Mesenchymal stem cell (in vitro differentiated cells and primary cell): ENCODE measurements around the gene ROBO1.
"Not testable (repeated sequence)": the region's sequence is repeated elsewhere in the genome, so short reads cannot be mapped to it uniquely, and the experiment has no call there.

Source experiments
- DNase-seq: peaks from one replicate; pipeline ENCODE4 v3.0.0-alpha.2; 2013
- H2AFZ ChIP-seq: one replicate; pipeline ENCODE4 v1.6.1; 2013; ENCODE audit warnings: low read depth, mild to moderate bottlenecking, control low read depth, inconsistent platforms, low read length, moderate library complexity
- H2AK5ac ChIP-seq: 2 replicates; pipeline ENCODE4 v1.6.1; 2013; ENCODE audit warnings: low read length, moderate library complexity, mild to moderate bottlenecking, inconsistent platforms; ENCODE audit not compliant: severe bottlenecking
- H2BK120ac ChIP-seq: one replicate; pipeline ENCODE4 v1.6.1; 2013; ENCODE audit warnings: low read depth, mild to moderate bottlenecking, inconsistent platforms, low read length, moderate library complexity
- H2BK12ac ChIP-seq, 2 experiments: one replicate each; pipeline ENCODE4 v1.6.1; 2013; ENCODE audit warnings: inconsistent platforms in 2 of 2, low read length in 2 of 2, mild to moderate bottlenecking in 2 of 2, moderate library complexity in 2 of 2, control low read depth in 1 of 2
- H2BK15ac ChIP-seq: one replicate; pipeline ENCODE4 v1.6.1; 2013; ENCODE audit warnings: mild to moderate bottlenecking, low read depth, inconsistent platforms; ENCODE audit not compliant: poor library complexity, severe bottlenecking
- H2BK5ac ChIP-seq: 2 replicates; pipeline ENCODE4 v1.6.1; 2013; ENCODE audit warnings: low read depth, mild to moderate bottlenecking, low read length, control low read depth, inconsistent platforms; ENCODE audit not compliant: poor library complexity, severe bottlenecking
- H3K14ac ChIP-seq, 2 experiments: one replicate each; pipeline ENCODE4 v1.6.1; 2013; ENCODE audit warnings: inconsistent platforms in 2 of 2, low read length in 2 of 2, control low read depth in 1 of 2, mild to moderate bottlenecking in 1 of 2, moderate library complexity in 1 of 2
- H3K18ac ChIP-seq, 2 experiments: one replicate each; pipeline ENCODE4 v1.6.1; 2013; ENCODE audit warnings: inconsistent platforms in 2 of 2, low read length in 2 of 2, control low read depth in 1 of 2, low read depth in 1 of 2, mild to moderate bottlenecking in 1 of 2
- H3K23ac ChIP-seq, 2 experiments: one replicate each; pipeline ENCODE4 v1.6.1; 2013; ENCODE audit warnings: inconsistent platforms in 2 of 2, low read length in 2 of 2, mild to moderate bottlenecking in 2 of 2, moderate library complexity in 2 of 2, control low read depth in 1 of 2
- H3K27ac ChIP-seq: 2 replicates; pipeline ENCODE4 v1.5.1; 2013; ENCODE audit warnings: mild to moderate bottlenecking, moderate library complexity, low read length, control low read depth, inconsistent platforms; ENCODE audit not compliant: poor library complexity, severe bottlenecking
- H3K27me3 ChIP-seq, 2 experiments: 2 replicates each; pipeline versions ENCODE4 v1.6.1 to v1.7.0; 2013; ENCODE audit warnings: low read length in 2 of 2, mild to moderate bottlenecking in 2 of 2, moderate library complexity in 2 of 2, control low read depth in 1 of 2, inconsistent platforms in 1 of 2; ENCODE audit not compliant: control insufficient read depth in 1 of 2, insufficient read depth in 1 of 2
- H3K36me3 ChIP-seq, 2 experiments: 2 replicates each; pipeline versions ENCODE4 v1.6.1 to v1.7.0; 2013; ENCODE audit warnings: low read length in 2 of 2, control low read depth in 1 of 2, inconsistent platforms in 1 of 2, low read depth in 1 of 2, mild to moderate bottlenecking in 1 of 2; ENCODE audit not compliant: insufficient read depth in 2 of 2, control insufficient read depth in 1 of 2
- H3K4ac ChIP-seq, 2 experiments: one replicate each; pipeline ENCODE4 v1.6.1; 2013; ENCODE audit warnings: inconsistent platforms in 2 of 2, low read length in 2 of 2, mild to moderate bottlenecking in 2 of 2, moderate library complexity in 2 of 2, control low read depth in 1 of 2, low read depth in 1 of 2
- H3K4me1 ChIP-seq: 2 replicates; pipeline ENCODE4 v1.6.1; 2013; ENCODE audit warnings: low read depth, low read length, control low read depth; ENCODE audit not compliant: control insufficient read depth, insufficient read depth
- H3K4me2 ChIP-seq: 2 replicates; pipeline ENCODE4 v1.6.1; 2013; ENCODE audit warnings: low read length, mild to moderate bottlenecking, inconsistent platforms; ENCODE audit not compliant: poor library complexity, severe bottlenecking
- H3K4me3 ChIP-seq, 2 experiments: 2 replicates each; pipeline versions ENCODE4 v1.5.1 to v1.7.0; 2013; ENCODE audit warnings: low read length in 2 of 2, mild to moderate bottlenecking in 2 of 2, control low read depth in 1 of 2, low read depth in 1 of 2; ENCODE audit not compliant: insufficient read depth in 1 of 2
- H3K79me1 ChIP-seq: replicated peaks from 2 replicates; pipeline ENCODE4 v1.6.1; 2013; ENCODE audit warnings: mild to moderate bottlenecking, control low read depth, low read length, inconsistent platforms; ENCODE audit not compliant: poor library complexity, severe bottlenecking
- H3K9ac ChIP-seq: 2 replicates; pipeline ENCODE4 v1.7.0; 2013; ENCODE audit warnings: mild to moderate bottlenecking, low read length, moderate library complexity
- H3K9me3 ChIP-seq: 2 replicates; pipeline ENCODE4 v1.7.0; 2013; ENCODE audit warnings: mild to moderate bottlenecking, low read length; ENCODE audit not compliant: control insufficient read depth
- H4K8ac ChIP-seq: one replicate; pipeline ENCODE4 v1.6.1; 2013; ENCODE audit warnings: inconsistent platforms, mild to moderate bottlenecking, low read length, moderate library complexity
- H4K91ac ChIP-seq: one replicate; pipeline ENCODE4 v1.6.1; 2013; ENCODE audit warnings: mild to moderate bottlenecking, low read length, inconsistent platforms
- WGBS: methylation state at CpG from one replicate; pipeline ENCODE4 v1.1.7; 2013; ENCODE audit warnings: mixed read lengths; 5-methylcytosine and 5-hydroxymethylcytosine counted together

ROBO1 gene

DNA sequence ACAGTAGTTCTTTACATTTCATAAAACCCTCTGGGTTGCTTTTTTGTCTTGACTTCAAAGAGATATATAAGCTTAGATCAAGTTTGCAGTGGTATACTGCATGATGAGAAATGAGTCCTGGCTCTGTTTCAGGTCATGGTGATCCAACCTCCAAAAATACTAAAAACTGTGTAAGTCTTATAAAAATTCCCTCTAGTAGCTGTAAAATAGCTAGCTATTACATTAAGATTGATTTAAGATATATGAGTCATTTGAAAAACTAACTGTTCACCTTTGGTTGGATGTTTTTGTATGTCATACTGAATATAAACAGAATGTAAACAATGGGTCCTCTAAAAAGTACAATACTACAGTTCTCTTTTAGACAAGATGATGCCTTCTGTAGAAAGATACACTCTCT, 879.2 kb downstream of the ROBO1 start:
- no peak overlapping the region for H2AFZ ChIP-seq
- no peak overlapping the region for H2BK120ac ChIP-seq
- no peaks in the 10 kb centered on the region for H3K27me3 ChIP-seq
- H2AK5ac ChIP-seq: no peak overlapping the region
- no peak overlapping the region for H2BK5ac ChIP-seq
- H3K4me1 ChIP-seq: no peaks in the 10 kb centered on the region
- no peak overlapping the region for H3K18ac ChIP-seq
- H3K14ac ChIP-seq: no peak overlapping the region
- H3K79me1 ChIP-seq: peaks cover 11% of the 10 kb centered on the region
- H3K9ac ChIP-seq: no peak overlapping the region
- no peak overlapping the region for H3K23ac ChIP-seq
- H3K9me3 ChIP-seq: no peaks in the 10 kb centered on the region
- no peaks in the 10 kb centered on the region for H3K36me3 ChIP-seq
- no peak overlapping the region for H4K8ac ChIP-seq
- H3K4me2 ChIP-seq: no peak overlapping the region
- H3K4me3 ChIP-seq: no peak overlapping the region
- H2BK15ac ChIP-seq: no peak overlapping the region
- no peak overlapping the region for H2BK12ac ChIP-seq
- no peak overlapping the region for H4K91ac ChIP-seq
- DNase-seq: peak; percentile 24
- H3K4ac ChIP-seq: no peak overlapping the region
- no peak overlapping the region for H3K27ac ChIP-seq

DNA sequence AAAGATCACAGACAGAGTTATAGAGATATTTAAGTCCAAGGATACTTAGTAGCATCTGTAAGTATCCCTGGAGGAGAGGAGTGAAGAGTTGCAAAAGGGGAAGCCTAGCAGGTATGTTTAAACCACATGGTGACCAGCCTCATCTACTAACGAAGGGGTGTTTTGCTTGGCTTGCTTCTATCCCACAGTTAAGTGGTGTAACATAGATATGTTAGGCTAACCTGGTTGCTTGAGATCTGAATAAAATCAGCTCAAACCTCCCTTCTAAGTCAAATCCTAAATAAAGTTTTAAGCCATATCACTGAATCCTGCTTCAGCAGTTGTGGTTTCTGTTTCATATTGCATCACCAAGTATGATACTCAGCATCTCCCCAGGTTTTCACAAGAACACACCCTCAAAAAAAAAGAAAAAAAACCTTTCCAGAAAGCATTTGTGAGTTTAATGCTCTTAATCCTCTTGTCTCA, 880.2 kb downstream of the ROBO1 start:
- whole genome bisulfite sequencing: no CpG with 5 or more reads among the region's 1 CpG
- Histone ChIP-seq H3K4me1 (no peaks in the 10 kb centered on the region), H2BK12ac (no peak overlapping the region), H3K14ac (no peak overlapping the region), H3K36me3 (no peaks in the 10 kb centered on the region), H3K27me3 (no peaks in the 10 kb centered on the region), H4K8ac (no peak overlapping the region), H2AFZ (no peak overlapping the region), H2BK5ac (no peak overlapping the region), H3K4me3 (no peak overlapping the region), H3K27ac (no peak overlapping the region), H3K9me3 (no peaks in the 10 kb centered on the region), H3K23ac (no peak overlapping the region), H3K79me1 (peaks cover 6% of the 10 kb centered on the region), H3K18ac (peak overlapping the region in 1 of 2 experiments; percentile 57), H3K4ac (no peak overlapping the region), H3K9ac (peak overlapping the region; percentile 14), H2BK120ac (no peak overlapping the region), H2BK15ac (no peak overlapping the region), H3K4me2 (no peak overlapping the region), H4K91ac (no peak overlapping the region), H2AK5ac (peak overlapping the region; percentile 80)
- DNase-seq: peak; percentile 49

DNA sequence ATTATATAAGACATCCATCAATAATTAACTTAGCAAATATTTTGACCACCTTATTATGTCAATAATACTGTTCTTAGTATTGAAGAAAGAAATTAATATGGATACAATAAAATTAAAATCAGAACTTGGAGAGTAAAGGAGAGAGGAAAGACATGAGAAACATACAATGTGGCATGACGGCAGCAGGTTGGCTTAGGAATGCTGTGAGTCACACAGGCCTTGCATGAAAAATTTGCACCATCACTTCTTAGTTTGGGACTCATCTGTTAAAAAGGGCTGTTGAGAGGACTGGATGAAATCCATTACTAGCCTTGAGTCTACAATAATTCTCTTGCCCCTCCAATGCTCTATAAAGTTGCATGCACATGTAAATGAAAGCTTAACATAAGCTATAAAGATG, 880.8 kb downstream of the ROBO1 start:
- Histone ChIP-seq H3K23ac (no peak overlapping the region), H3K36me3 (no peaks in the 10 kb centered on the region), H3K4me1 (no peaks in the 10 kb centered on the region), H2BK5ac (no peak overlapping the region), H3K27ac (no peak overlapping the region), H2AFZ (no peak overlapping the region), H3K79me1 (peaks cover 4% of the 10 kb centered on the region), H3K9me3 (no peaks in the 10 kb centered on the region), H2BK120ac (no peak overlapping the region), H3K27me3 (no peaks in the 10 kb centered on the region), H4K8ac (no peak overlapping the region), H2BK15ac (no peak overlapping the region), H3K4me3 (no peak overlapping the region), H4K91ac (no peak overlapping the region), H3K4ac (no peak overlapping the region), H2AK5ac (no peak overlapping the region), H3K18ac (no peak overlapping the region), H3K4me2 (no peak overlapping the region), H3K14ac (no peak overlapping the region), H3K9ac (no peak overlapping the region), H2BK12ac (no peak overlapping the region)
- WGBS: 23% methylated on average over 1 of the region's 1 CpG
- DNase-seq: peak; percentile 50

DNA sequence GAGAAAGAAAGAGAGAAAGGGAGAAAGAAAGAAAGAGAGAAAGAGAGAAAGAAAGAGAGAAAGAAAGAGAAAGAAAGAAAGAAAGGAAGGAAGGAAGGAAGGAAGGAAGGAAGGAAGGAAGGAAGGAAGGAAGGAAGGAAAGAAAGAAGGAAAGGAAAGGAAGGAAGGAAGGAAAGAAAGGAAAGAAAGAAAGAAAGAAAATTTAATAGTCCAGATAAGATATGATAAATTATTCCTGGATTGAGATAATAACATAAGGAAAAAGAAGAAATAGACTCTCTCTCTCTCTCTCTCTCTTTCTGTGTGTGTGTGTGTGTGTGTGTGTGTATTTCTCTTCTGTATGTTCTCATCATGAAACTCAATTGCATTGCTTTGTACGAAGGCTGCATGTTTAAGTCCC, 883.2 kb downstream of the ROBO1 start:
- not testable (repeated sequence) for H3K27me3 ChIP-seq
- WGBS: 100% methylated on average over 1 of the region's 1 CpG

More for the DNA sequence above, 883.2 kb downstream of the ROBO1 start:
- not testable (repeated sequence) for H3K4ac ChIP-seq, H2AFZ ChIP-seq, H3K36me3 ChIP-seq, H3K4me3 ChIP-seq, H2BK5ac ChIP-seq, H2AK5ac ChIP-seq, H3K79me1 ChIP-seq, H4K91ac ChIP-seq, H2BK120ac ChIP-seq, H3K9me3 ChIP-seq, H3K27ac ChIP-seq, H3K18ac ChIP-seq, H3K4me2 ChIP-seq, H4K8ac ChIP-seq, DNase-seq, H2BK15ac ChIP-seq, H2BK12ac ChIP-seq, H3K9ac ChIP-seq, H3K14ac ChIP-seq, H3K4me1 ChIP-seq, H3K23ac ChIP-seq
